GM21447 (cell line): ENCODE results near the gene CASKIN1.

Source experiments
- ATAC-seq: cut with Tn5 transposase; IDR thresholded peaks from one replicate; pipeline ENCODE4 v1.9.1; 2021; ENCODE audit not compliant: unreplicated experiment

Gene CASKIN1

GRCh38 chr16:2195322-2196161 is 863 bp downstream of the CASKIN1 start:
- ATAC-seq: no peak

DNA sequence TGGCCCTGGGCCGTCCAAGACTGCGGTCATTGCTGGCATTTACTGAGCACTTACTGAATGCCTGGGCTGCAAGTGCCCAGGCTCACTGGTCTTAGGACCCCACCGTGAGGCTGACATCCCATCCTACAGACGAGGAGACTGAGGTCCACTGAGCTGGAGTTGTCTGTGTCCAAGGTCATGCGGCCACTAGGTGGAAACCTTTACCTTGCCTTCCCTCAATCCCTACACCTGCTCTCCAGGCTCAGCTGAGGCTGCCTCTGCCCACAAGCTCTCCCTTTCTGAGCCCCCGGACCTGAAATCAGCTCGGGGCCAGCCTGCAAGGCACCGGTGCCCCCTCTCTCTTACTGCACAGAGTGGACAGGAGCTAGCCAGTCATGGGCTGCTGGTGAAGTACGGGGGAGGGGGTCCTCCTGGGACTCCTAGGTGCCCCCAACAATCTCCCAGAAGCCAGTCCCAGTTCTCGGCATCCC is 1.5 kb downstream of the CASKIN1 start:
- no peak for ATAC-seq

GRCh38 chr16:2194166-2194834 is 2.1 kb downstream of the CASKIN1 start:
- ATAC-seq: no peak

DNA sequence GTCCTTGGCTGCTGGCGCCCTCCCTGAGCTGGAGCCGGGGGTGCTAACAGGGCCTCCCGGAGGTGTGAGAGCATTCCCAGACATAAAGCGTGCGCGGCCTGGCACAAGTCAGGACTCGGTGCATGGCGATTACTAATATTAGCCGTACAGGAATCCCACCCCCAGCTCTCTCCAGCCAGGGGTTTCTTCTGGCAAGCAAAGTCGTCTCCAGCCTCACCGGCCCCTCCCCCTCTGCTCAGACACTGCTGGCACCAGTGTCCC is 5.0 kb downstream of the CASKIN1 start:
- no peak for ATAC-seq

GRCh38 chr16:2190659-2191445 is 5.6 kb downstream of the CASKIN1 start:
- no peak for ATAC-seq

DNA sequence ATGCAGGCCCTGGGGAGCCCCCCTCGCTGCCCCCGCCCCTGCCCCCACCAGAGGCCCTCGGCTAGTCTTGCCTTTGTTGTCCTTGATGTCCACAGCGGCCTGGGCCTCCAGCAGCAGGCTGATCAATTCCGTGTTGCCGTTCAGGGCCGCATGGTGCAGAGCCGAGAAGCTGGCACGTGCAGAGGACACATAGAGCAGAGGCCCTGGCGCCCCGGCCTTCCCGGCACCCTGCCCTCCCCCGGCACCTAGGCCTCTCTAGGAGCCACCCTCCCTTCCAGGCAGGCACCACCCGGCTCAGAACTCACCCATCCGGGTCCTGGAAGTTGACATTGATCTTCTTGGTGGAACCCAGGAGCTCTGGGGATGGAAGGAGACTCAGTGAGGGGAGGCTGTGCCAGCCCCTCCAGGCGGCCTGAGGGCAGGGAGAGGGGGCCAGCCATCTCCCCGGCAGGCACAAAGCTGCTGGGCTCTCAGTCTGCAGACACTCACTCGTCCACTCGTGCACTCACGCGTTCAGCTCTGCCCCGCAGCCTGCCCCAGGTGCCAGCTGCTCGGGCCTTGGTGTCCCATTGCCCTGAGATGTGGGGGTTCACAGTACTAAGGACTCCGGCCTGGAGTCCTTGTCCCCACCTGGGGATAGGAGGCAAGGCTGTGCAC is 6.3 kb downstream of the CASKIN1 start:
- ATAC-seq: no peak

- ATAC-seq: no peak
Measured at GRCh38 chr16:2189252-2189893, 7.0 kb downstream of the CASKIN1 start.

GRCh38 chr16:2188395-2188794 is 8.0 kb downstream of the CASKIN1 start:
- ATAC-seq: no peak

DNA sequence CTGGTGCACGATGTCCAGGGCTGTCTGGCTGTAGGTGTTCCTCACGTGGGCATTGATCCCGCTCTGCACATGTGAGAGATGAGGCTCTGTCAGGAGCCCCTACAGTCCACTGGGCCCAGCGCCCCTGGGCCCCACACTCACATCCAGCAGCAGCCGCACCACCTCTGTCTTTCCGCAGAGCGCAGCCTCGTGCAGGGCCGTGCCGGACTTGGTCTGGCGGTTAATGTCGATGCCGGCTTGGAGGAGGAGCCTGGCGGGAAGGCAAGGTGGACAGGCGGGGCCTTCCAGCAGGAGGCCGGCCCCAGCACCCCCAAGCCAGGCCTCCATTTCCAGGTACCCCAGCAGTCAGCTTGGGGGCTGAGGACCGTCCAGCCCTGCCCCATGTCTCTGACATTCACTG is 9.2 kb downstream of the CASKIN1 start:
- ATAC-seq: no peak

GRCh38 chr16:2186505-2186904 is 9.9 kb downstream of the CASKIN1 start:
- ATAC-seq: no peak

- ATAC-seq: no peak
Measured at GRCh38 chr16:2186064-2186463, 10.3 kb downstream of the CASKIN1 start.

GRCh38 chr16:2184962-2185361 is 11.4 kb downstream of the CASKIN1 start:
- ATAC-seq: no peak

GRCh38 chr16:2184346-2184745 is 12.1 kb downstream of the CASKIN1 start:
- no peak for ATAC-seq

DNA sequence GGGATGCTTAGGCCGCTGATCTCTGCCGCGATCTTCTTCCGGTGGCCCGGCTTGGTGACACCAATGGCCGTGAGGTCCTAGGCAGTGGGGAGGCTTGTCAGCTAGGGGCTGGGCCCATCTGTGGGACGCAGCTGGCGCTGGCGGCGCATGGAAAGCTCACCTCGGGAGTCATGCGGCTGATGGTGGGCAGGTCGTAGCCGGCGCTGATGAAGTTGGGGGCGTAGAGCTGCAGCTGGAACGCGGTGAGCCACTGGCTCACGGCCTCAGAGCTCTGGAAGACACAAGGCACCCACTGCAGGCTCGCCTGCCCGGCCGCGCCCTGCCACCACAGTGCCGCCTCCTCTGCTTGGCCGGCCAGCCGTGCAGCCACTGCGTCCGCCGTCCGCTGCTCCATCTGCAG is 12.7 kb downstream of the CASKIN1 start:
- no peak for ATAC-seq

DNA sequence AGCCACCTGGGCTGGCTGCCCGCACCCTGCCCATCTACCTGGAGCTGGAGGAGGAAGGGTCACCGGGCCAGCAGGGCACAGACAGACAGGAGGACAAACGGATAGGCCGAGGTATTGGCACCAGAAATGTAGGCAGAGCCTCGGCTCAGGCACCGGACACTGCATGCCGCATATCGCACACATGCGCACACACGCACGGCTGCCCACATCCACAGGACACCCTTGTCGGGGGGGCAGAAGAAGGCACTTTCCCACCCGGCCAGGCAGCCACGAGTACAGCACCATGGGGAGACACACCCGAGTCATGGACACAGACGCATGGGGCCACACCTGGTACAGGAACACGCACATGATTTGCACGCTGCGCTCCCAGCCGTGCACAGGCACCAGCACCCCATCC is 14.5 kb downstream of the CASKIN1 start:
- no peak for ATAC-seq

DNA sequence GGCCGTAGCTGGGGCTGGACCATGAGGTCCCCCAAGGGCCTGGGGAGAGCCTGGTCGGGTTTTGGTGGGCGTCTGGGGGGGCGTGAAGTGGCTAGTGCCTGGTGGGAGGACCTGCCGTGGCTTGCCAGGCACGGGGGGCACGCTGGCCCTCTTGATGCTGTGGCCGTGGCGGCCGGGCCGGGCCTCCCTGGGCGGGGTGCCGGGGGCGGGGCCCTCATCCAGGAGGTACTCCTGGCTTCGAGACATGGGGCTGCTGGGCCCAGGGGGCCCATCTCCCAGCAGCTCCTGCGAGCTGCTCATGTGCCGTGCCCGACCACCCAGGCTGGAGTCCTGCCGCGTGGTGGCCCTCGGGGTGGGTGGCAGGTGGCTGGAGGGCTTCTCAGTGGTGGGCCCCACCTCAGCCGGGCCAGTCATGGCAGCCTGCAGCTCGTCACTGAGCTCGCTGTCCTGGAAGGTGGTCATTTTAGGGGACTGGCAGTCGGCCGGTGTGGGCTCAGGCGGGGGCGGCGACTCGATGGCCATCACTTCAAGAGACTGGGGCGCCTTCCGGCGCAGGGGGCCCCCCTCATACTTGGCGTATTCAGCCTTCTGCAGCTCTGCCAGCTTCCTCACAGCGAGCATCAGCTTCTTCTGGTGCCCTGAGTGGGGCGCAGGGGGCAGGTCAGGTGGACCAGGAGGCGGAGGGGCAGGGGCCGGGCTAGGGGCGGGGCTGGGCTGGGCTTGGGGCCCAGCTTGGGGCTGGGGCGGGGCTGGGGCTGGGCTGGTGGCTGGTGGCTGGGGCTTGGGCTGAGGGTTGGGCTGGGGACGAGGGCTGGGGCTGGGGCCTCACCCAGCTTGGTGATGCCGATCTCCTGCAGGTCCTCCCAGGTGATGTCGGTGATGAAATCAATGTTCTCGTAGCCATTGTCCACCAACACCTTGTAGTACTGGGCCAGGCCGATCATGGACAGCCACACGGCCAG is 15.2 kb downstream of the CASKIN1 start:
- no peak for ATAC-seq

- no peak for ATAC-seq
Measured at GRCh38 chr16:2180461-2180860, 15.9 kb downstream of the CASKIN1 start.

DNA sequence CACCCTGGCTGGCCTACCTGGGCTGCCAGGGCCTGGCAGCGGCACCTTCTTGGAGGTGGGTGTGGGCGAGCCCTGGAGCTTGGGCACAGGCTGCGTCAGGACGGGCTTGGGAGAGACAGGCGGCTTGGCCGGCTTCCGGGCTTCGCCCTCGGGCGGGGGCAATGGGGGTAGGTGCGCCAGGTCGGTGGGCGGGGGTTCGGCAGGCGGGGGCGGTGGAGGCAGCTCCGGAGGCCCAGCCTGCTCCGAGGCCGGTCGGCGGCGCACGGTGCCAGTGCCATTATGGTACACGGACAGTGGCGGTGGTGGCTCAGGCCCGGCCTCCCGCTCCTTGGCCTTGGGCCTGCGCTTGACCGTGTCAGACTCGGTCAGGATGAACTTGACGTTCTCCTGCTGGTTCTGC is 16.8 kb downstream of the CASKIN1 start:
- ATAC-seq: no peak

- ATAC-seq: no peak
Measured at GRCh38 chr16:2179107-2179501, 17.3 kb downstream of the CASKIN1 start.
